Endothelial cell of umbilical vein (primary cell): Measurements from ENCODE around the gene LTBP1. TPM values are rescaled to one million over a fixed set of nuclear protein-coding genes. Genes with fewer than 3 reads are reported as not detected.

Experiments used
- BruUV-seq: library from RNA; stranded (reverse); fragments of 400-500 nt; replicated peaks from 2 replicates; lab custom pipeline; 2021; lab: Mats Ljungman, UMichigan
- CTCF ChIA-PET: fragments of 300-600, 350-600 bp; sonication (Branson Sonifier 250); formaldehyde crosslinking; loops from one replicate; lab custom pipeline; 2021; ENCODE audit warnings: antibody characterized with exemption, inconsistent platforms; lab: Charles Lee
- POLR2A ChIA-PET: fragments of 300-600, 350-600 bp; sonication (Branson Sonifier 250); formaldehyde crosslinking; loops from one replicate; lab custom pipeline; 2021; ENCODE audit warnings: antibody characterized with exemption, inconsistent platforms; lab: Charles Lee
- DNase-seq: peaks from one replicate; pipeline ENCODE4 v3.0.0-alpha.2; 2011; ENCODE audit warnings: low read depth, low spot score
- FAIRE-seq: peaks from 2 replicates; lab custom pipeline; 2011; peaks lifted over from hg19 to GRCh38; lab: Jason Lieb, UNC
- H2AFZ ChIP-seq: 2 replicates; pipeline ENCODE4 v1.6.0; 2012; ENCODE audit warnings: low read depth, low read length, control low read depth, inconsistent platforms
- H3K27ac ChIP-seq: 2 replicates; pipeline ENCODE4 v1.5.1; 2011; ENCODE audit warnings: low read depth, mild to moderate bottlenecking, control low read depth, low read length, moderate library complexity; ENCODE audit not compliant: insufficient read depth
- H3K27me3 ChIP-seq, 2 experiments: 2 replicates each; pipeline versions ENCODE4 v1.6.0 to v1.6.1; 2011; ENCODE audit warnings: low read length in 2 of 2, mixed read lengths in 1 of 2; ENCODE audit not compliant: control insufficient read depth in 2 of 2, insufficient read depth in 2 of 2
- H3K36me3 ChIP-seq, 2 experiments: 2 replicates in 1 of 2; 3 replicates in 1 of 2; pipeline ENCODE4 v1.5.1; 2011; ENCODE audit warnings: low read length in 2 of 2, mild to moderate bottlenecking in 1 of 2, moderate library complexity in 1 of 2; ENCODE audit not compliant: control insufficient read depth in 2 of 2, insufficient read depth in 2 of 2; ENCODE audit errors: extremely low read depth in 1 of 2
- H3K4me1 ChIP-seq: 3 replicates; pipeline ENCODE4 v1.5.1; 2011; ENCODE audit warnings: mild to moderate bottlenecking, low read length; ENCODE audit not compliant: control insufficient read depth, insufficient read depth; ENCODE audit errors: extremely low read depth
- H3K4me2 ChIP-seq: 2 replicates; pipeline ENCODE4 v1.6.1; 2011; ENCODE audit warnings: low read length, control low read depth, mixed read lengths; ENCODE audit not compliant: insufficient read depth
- H3K4me3 ChIP-seq, 3 experiments: fragments of 200-600 bp in 1 of 3; sonication (generic), shearing (Covaris generic) in 1 of 3; replicated peaks in 1 of 3; 2 replicates each; pipeline ENCODE4 v1.5.1; 2011 to 2016; ENCODE audit warnings: control low read depth in 3 of 3, low read length in 3 of 3, mild to moderate bottlenecking in 2 of 3, inconsistent platforms in 1 of 3, low read depth in 1 of 3, moderate library complexity in 1 of 3; ENCODE audit not compliant: insufficient read depth in 1 of 3
- H3K79me2 ChIP-seq: 2 replicates; pipeline ENCODE4 v1.6.0; 2012; ENCODE audit warnings: low read length, inconsistent platforms; ENCODE audit not compliant: control insufficient read depth, insufficient read depth
- H3K9ac ChIP-seq: replicated peaks from 2 replicates; pipeline ENCODE3; 2011; ENCODE audit warnings: low read length, control low read depth; ENCODE audit not compliant: insufficient read depth; ENCODE audit errors: extremely low read depth
- H3K9me1 ChIP-seq: replicated peaks from 3 replicates; pipeline ENCODE4 v1.6.0; 2011; ENCODE audit warnings: mild to moderate bottlenecking, low read length; ENCODE audit not compliant: control insufficient read depth, insufficient read depth; ENCODE audit errors: extremely low read depth
- H3K9me3 ChIP-seq: replicated peaks from 2 replicates; pipeline ENCODE4 v1.5.1; 2012; ENCODE audit warnings: low read length, inconsistent platforms; ENCODE audit not compliant: control insufficient read depth, insufficient read depth
- H4K20me1 ChIP-seq: replicated peaks from 2 replicates; pipeline ENCODE3; 2011; ENCODE audit warnings: mild to moderate bottlenecking, low read length; ENCODE audit not compliant: control insufficient read depth, insufficient read depth; ENCODE audit errors: extremely low read depth
- CTCF ChIP-seq, 2 donors: IDR thresholded peaks; 1 replicate in 1 of 2; 2 replicates in 1 of 2; pipeline ENCODE4 v1.5.1; 2011; ENCODE audit warnings: low read length in 2 of 2, mild to moderate bottlenecking in 2 of 2, moderate library complexity in 2 of 2, control low read depth in 1 of 2, inconsistent platforms in 1 of 2, low read depth in 1 of 2; ENCODE audit not compliant: insufficient read depth in 1 of 2; ENCODE audit errors: extremely low read depth in 1 of 2
- EZH2 ChIP-seq: IDR thresholded peaks from 2 replicates; pipeline ENCODE4 v1.6.1; 2012; ENCODE audit warnings: borderline replicate concordance, low read depth, mild to moderate bottlenecking, moderate library complexity, low read length, inconsistent platforms; ENCODE audit not compliant: severe bottlenecking
- FOS ChIP-seq: IDR thresholded peaks from 2 replicates; pipeline ENCODE4 v1.6.1; 2011; ENCODE audit warnings: mild to moderate bottlenecking, low read length, moderate library complexity, borderline replicate concordance; ENCODE audit not compliant: insufficient read depth
- GATA2 ChIP-seq: IDR thresholded peaks from 2 replicates; pipeline ENCODE4 v1.7.0; 2011; ENCODE audit warnings: low read depth, mild to moderate bottlenecking, moderate library complexity, mixed read lengths, low read length; ENCODE audit not compliant: insufficient read length, insufficient read depth
- JUN ChIP-seq: IDR thresholded peaks from 2 replicates; pipeline ENCODE4 v1.6.1; 2011; ENCODE audit warnings: borderline replicate concordance, low read depth; ENCODE audit not compliant: insufficient read length, insufficient read depth
- MAX ChIP-seq: IDR thresholded peaks from 2 replicates; pipeline ENCODE4 v1.6.1; 2011; ENCODE audit not compliant: insufficient read depth, insufficient read length
- MYC ChIP-seq: IDR thresholded peaks from one replicate; pipeline ENCODE4 v1.6.1; 2011; ENCODE audit warnings: mild to moderate bottlenecking, low read depth, low read length
- POLR2A ChIP-seq: IDR thresholded peaks from 2 replicates; pipeline ENCODE4 v1.6.1; 2012; ENCODE audit warnings: low read depth, mild to moderate bottlenecking, control low read depth, low read length
- POLR2AphosphoS5 ChIP-seq: IDR thresholded peaks from 2 replicates; pipeline ENCODE4 v1.6.1; 2012; ENCODE audit warnings: low read depth, mild to moderate bottlenecking, control low read depth, low read length, moderate library complexity; ENCODE audit not compliant: insufficient read depth
- dilution Hi-C: fragments of 300-500 bp; cut with MboI; formaldehyde crosslinking; loops from one replicate; pipeline ENCODE4 v1.15.0; 2019; ENCODE audit warnings: low sequenced_read_pairs; ENCODE audit not compliant: extremely low pct_ligation_motif_present
- intact Hi-C: fragments of 100-400 bp; cut with micrococcal nuclease; formaldehyde crosslinking; loops from one replicate; pipeline ENCODE4 v1.10.0; 2022
- polyA plus RNA-seq, 4 experiments: library from polyadenylated mRNA; depleted of rRNA in 3 of 4; stranded (reverse) in 3 of 4; unstranded in 1 of 4; fragments of >200 nt; gene quantifications; 2 replicates each; pipeline versions ENCODE4 v1.2.1 to v1.2.3, GENCODE V29; 2011 to 2012; ENCODE audit warnings: missing spikeins in 1 of 4
- total RNA-seq: library from RNA; stranded (reverse); gene quantifications from 2 replicates; pipeline ENCODE4 v1.2.3, GENCODE V29; 2021

LTBP1 gene
- total and polyA plus RNA-seq, 2 donors (not counting 3 experiments of a cell fraction or from before 2014, with no cell fraction given), result 57.4 to 68.2 TPM

- intact Hi-C loops, result loop anchor here (1.0 kb wide), 1 partner anchor 41 kb away; no protein-coding TSS in a partner anchor
Measured at GRCh38 chr2:33064349-33064801, 117.6 kb downstream of the LTBP1 start.

GRCh38 chr2:33067598-33067997 is 120.8 kb downstream of the LTBP1 start:
- dilution Hi-C loops, result no loop called here
- DNase-seq (no peak), FAIRE-seq (no peak)
- Histone ChIP-seq H3K9ac (no peak overlapping the region), H3K9me1 (no peaks in the 10 kb centered on the region), H3K27me3 (no peaks in the 10 kb centered on the region), H3K36me3 (no peaks in the 10 kb centered on the region), H4K20me1 (no peaks in the 10 kb centered on the region), H3K4me1 (peaks cover 59% of the 10 kb centered on the region), H2AFZ (no peak overlapping the region), H3K4me2 (no peak overlapping the region), H3K27ac (no peak overlapping the region), H3K79me2 (no peaks in the 10 kb centered on the region), H3K4me3 (no peak overlapping the region), H3K9me3 (no peaks in the 10 kb centered on the region)
- intact Hi-C loops, result no loop called here
- BruUV-seq, result no TSS peak
- ChIA-PET POLR2A (no interaction called here), CTCF (no interaction called here)
- TF ChIP-seq JUN (no peak), POLR2A (no peak), CTCF (IDR thresholded peaks at IDR 0.05; ENCODE audit: extremely low read depth in 1 of 2, insufficient read depth in 1 of 2, low read depth in 1 of 2, low read length in 2 of 2) (no peak), MYC (no peak), FOS (no peak), MAX (no peak), EZH2 (no peak), GATA2 (no peak), POLR2AphosphoS5 (no peak)

More at GRCh38 chr2:33064349-33064801, 117.6 kb downstream of the LTBP1 start:
- DNase-seq (peak; percentile 84), FAIRE-seq (peak; percentile 75)
- BruUV-seq, result no TSS peak
- no peaks in the 10 kb centered on the region for H4K20me1 ChIP-seq
- no peaks in the 10 kb centered on the region for H3K9me1 ChIP-seq
- TF ChIP-seq MAX (no peak), POLR2A (peak; percentile 58), POLR2AphosphoS5 (peak; percentile 54), GATA2 (peak; percentile 24), FOS (no peak), JUN (no peak)
- H2AFZ ChIP-seq, result peak overlapping the region; percentile 47
- dilution Hi-C loops, result no loop called here
- ChIA-PET POLR2A (no interaction called here), CTCF (interaction anchor here (1.0 to 2.5 kb wide), 5 partner anchors 22 to 349 kb away, joined by 4 to 12 read pairs (median 5); no protein-coding TSS in a partner anchor)
- H3K4me3 ChIP-seq, result no peak overlapping the region
- peaks cover 33% of the 10 kb centered on the region for H3K4me1 ChIP-seq
- H3K4me2 ChIP-seq, result peak overlapping the region; percentile 5
- no peaks in the 10 kb centered on the region for H3K79me2 ChIP-seq
- H3K36me3 ChIP-seq, result no peaks in the 10 kb centered on the region
- no peaks in the 10 kb centered on the region for H3K9me3 ChIP-seq
- H3K27me3 ChIP-seq, result no peaks in the 10 kb centered on the region
- H3K9ac ChIP-seq, result peak overlapping the region; percentile 21
- peak overlapping the region; percentile 64 for H3K27ac ChIP-seq
